Central memory CD8-positive, alpha-beta T cell (primary cell): ENCODE measurements around the gene MEIS3.
"Not testable (repeated sequence)": the region's sequence is repeated elsewhere in the genome, so short reads cannot be mapped to it uniquely, and the experiment has no call there.

ENCODE experiments used
- ATAC-seq: fragments of 150-1000 bp; cut with Tn5 transposase; replicated peaks from 2 replicates; pipeline ENCODE4 v1.10.0; 2022; ENCODE audit warnings: mild to moderate bottlenecking, moderate FRiP score, moderate number of reproducible peaks; ENCODE audit not compliant: poor library complexity, severe bottlenecking; ENCODE audit errors: extremely low read depth
- DNase-seq, 2 donors: peaks; one replicate each; pipeline ENCODE4 v3.0.0; 2021; ENCODE audit warnings: low spot score in 2 of 2
- H3K27ac Mint-ChIP-seq: one replicate; pipeline ENCODE4 v1.8.0; 2022; ENCODE audit warnings: low read depth, mild to moderate bottlenecking, moderate library complexity, mixed read lengths
- H3K27me3 Mint-ChIP-seq: one replicate; pipeline ENCODE4 v1.8.0; 2022; ENCODE audit warnings: mixed read lengths
- H3K36me3 Mint-ChIP-seq: one replicate; pipeline ENCODE4 v1.8.0; 2022; ENCODE audit warnings: mild to moderate bottlenecking, moderate library complexity, mixed read lengths; ENCODE audit not compliant: insufficient read depth
- H3K4me1 Mint-ChIP-seq: one replicate; pipeline ENCODE4 v1.8.0; 2022; ENCODE audit warnings: mixed read lengths
- H3K4me3 Mint-ChIP-seq: one replicate; pipeline ENCODE4 v1.8.0; 2022; ENCODE audit warnings: mild to moderate bottlenecking, moderate library complexity, mixed read lengths
- H3K9me3 Mint-ChIP-seq: one replicate; pipeline ENCODE4 v1.8.0; 2022; ENCODE audit warnings: mixed read lengths

Gene MEIS3

DNA sequence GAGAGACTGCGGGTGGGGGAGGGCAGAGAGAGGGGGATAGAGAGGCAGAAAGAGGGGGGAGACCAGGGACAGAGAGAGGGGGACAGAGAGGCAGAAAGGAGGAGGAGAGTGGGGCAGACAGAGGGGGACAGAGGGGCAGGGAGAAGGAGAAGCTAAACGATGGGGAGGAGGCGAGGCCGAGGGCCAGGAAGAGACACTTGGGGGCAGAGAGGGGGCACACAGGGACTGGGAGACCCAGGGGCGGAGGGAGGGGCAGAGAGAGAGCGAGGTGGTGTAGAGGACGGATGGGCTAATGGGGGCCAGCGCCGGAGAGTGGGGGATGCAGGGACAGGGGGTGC lies 666 bp downstream of the MEIS3 start:
- peaks cover 7% of the 10 kb centered on the region for H3K36me3 Mint-ChIP-seq
- ATAC-seq (no peak), DNase-seq (no peak)
- peaks cover 46% of the 10 kb centered on the region for H3K4me1 Mint-ChIP-seq
- peaks cover 94% of the 10 kb centered on the region for H3K27me3 Mint-ChIP-seq
- peak overlapping the region; percentile 23 for H3K4me3 Mint-ChIP-seq
- H3K9me3 Mint-ChIP-seq = no peaks in the 10 kb centered on the region
- no peak overlapping the region for H3K27ac Mint-ChIP-seq

GRCh38 chr19:47417746-47418691 lies 1.3 kb downstream of the MEIS3 start:
- Mint-ChIP-seq H3K9me3 (no peaks in the 10 kb centered on the region), H3K27ac (no peak overlapping the region), H3K4me1 (peaks cover 46% of the 10 kb centered on the region), H3K4me3 (peak overlapping the region; percentile 23), H3K27me3 (peaks cover 94% of the 10 kb centered on the region), H3K36me3 (peaks cover 7% of the 10 kb centered on the region)
- DNase-seq (no peak), ATAC-seq (peak; percentile 21)

DNA sequence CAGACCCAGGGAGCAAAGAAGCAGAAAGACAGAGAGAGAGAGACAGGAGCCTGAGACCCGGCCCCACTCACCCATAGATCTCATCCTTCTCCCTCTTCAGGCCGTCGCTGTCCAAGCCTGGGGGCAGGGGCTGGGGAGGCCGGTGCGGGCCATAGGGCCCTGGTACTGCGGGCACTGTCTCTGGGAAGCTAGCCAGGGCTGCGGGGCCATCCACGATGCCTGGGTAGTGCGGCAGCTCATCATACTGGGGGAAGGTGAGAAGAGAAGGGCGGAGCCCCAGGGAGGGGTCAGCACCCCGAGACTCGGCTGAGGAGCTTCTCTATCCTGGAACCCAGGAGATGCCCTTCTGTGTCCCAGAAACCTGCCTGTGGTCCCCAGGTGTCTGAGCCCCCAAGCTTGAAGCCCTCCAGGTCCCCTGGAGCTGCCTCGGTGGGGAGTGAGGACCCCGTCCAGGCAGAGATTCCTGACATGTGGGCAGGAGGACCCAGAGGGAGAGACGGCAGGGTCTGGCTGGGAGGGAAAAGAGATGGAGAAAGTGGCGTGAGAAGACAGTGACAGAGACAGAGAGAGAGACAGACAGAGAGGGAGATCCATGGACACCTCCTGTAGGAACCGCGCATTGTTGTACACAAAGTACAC lies 2.1 kb downstream of the MEIS3 start:
- peaks cover 87% of the 10 kb centered on the region for H3K27me3 Mint-ChIP-seq
- peaks cover 39% of the 10 kb centered on the region for H3K4me1 Mint-ChIP-seq
- peak overlapping the region; percentile 43 for H3K27ac Mint-ChIP-seq
- DNase-seq (no peak), ATAC-seq (no peak)
- peak overlapping the region; percentile 23 for H3K4me3 Mint-ChIP-seq
- peaks cover 7% of the 10 kb centered on the region for H3K36me3 Mint-ChIP-seq
- no peaks in the 10 kb centered on the region for H3K9me3 Mint-ChIP-seq

DNA sequence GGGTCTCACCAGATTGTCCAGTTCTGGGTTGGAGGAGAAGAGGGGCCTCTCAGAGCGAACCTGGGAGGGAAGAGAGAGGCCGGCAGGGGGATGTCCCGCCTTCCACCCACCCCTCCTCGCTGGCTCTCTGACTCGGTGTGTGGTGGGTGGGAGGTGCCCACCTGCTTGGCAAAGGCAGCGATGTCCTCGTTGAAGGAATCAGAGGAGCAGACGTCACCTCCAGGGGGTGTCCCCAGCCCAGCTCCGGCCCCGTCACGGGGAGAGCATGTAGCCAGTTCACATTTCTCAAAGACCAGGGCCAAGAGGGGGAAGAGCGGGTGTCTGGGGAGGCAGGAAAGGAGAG lies 2.7 kb downstream of the MEIS3 start:
- no peak for DNase-seq
- Mint-ChIP-seq H3K27me3 (peaks cover 81% of the 10 kb centered on the region), H3K27ac (peak overlapping the region; percentile 43), H3K9me3 (no peaks in the 10 kb centered on the region), H3K4me1 (peaks cover 34% of the 10 kb centered on the region), H3K36me3 (peaks cover 7% of the 10 kb centered on the region), H3K4me3 (no peak overlapping the region)
- ATAC-seq = no peak

GRCh38 chr19:47415953-47416642 lies 3.2 kb downstream of the MEIS3 start:
- Mint-ChIP-seq H3K36me3 (peaks cover 7% of the 10 kb centered on the region), H3K4me3 (no peak overlapping the region), H3K27ac (peak overlapping the region; percentile 43), H3K27me3 (peaks cover 76% of the 10 kb centered on the region), H3K4me1 (peaks cover 30% of the 10 kb centered on the region), H3K9me3 (no peaks in the 10 kb centered on the region)
- no peak for DNase-seq
- no peak for ATAC-seq

- DNase-seq = no peak
- Mint-ChIP-seq H3K36me3 (peaks cover 2% of the 10 kb centered on the region), H3K9me3 (no peaks in the 10 kb centered on the region), H3K4me3 (no peak overlapping the region), H3K4me1 (peaks cover 20% of the 10 kb centered on the region), H3K27ac (no peak overlapping the region), H3K27me3 (peaks cover 63% of the 10 kb centered on the region)
- no peak for ATAC-seq
Measured at GRCh38 chr19:47414469-47414868, 4.9 kb downstream of the MEIS3 start.

DNA sequence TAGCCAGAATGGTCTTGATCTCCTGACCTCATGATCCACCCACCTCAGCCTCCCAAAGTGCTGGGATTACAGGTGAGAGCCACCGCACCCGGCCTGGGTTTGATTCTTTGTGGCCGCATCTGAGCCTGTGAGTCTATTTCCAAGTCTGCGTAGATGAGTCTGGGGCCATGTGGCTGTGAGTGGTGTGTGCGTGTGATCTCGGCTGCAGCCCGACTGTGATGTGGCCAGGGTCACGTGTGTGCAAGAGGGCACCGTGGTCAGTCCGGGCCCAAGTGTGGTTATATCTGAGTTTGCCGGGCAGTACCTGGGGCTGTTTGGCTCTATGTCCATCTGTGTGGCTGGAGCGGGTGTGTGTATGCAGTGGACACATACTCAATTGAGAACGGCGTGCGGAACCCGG lies 5.4 kb downstream of the MEIS3 start:
- DNase-seq (no peak), ATAC-seq (no peak)
- peaks cover 67% of the 10 kb centered on the region for H3K27me3 Mint-ChIP-seq
- H3K4me1 Mint-ChIP-seq = peaks cover 20% of the 10 kb centered on the region
- peaks cover 2% of the 10 kb centered on the region for H3K36me3 Mint-ChIP-seq
- no peak overlapping the region for H3K27ac Mint-ChIP-seq
- no peaks in the 10 kb centered on the region for H3K9me3 Mint-ChIP-seq
- H3K4me3 Mint-ChIP-seq = no peak overlapping the region

DNA sequence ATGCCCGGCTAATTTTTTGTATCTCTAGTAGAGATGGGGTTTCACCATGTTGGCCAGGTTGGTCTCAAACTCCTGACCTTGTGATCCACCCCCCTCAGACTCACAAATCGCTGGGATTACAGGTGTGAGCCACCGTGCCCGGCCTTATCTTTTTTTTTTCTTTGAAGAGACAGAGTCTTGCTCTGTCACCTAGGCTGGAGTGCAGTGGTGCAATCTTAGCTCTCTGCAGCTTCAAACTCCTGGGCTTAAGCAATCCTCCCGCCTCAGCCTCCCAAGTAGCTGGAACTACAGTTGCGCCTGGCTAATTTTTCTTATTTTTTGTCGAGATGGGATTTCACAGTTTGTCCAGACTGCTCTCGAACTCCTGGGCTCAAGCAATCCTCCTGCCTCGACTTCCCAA lies 7.6 kb downstream of the MEIS3 start:
- not testable (repeated sequence) for H3K4me1 Mint-ChIP-seq, H3K27ac Mint-ChIP-seq, H3K36me3 Mint-ChIP-seq

GRCh38 chr19:47411101-47411500 lies 8.2 kb downstream of the MEIS3 start:
- H3K4me3 Mint-ChIP-seq = no peak overlapping the region

More for the DNA sequence above, 7.6 kb downstream of the MEIS3 start:
- H3K27me3 Mint-ChIP-seq = peaks cover 68% of the 10 kb centered on the region
- ATAC-seq, H3K4me3 Mint-ChIP-seq, DNase-seq, H3K9me3 Mint-ChIP-seq: not testable (repeated sequence)

DNA sequence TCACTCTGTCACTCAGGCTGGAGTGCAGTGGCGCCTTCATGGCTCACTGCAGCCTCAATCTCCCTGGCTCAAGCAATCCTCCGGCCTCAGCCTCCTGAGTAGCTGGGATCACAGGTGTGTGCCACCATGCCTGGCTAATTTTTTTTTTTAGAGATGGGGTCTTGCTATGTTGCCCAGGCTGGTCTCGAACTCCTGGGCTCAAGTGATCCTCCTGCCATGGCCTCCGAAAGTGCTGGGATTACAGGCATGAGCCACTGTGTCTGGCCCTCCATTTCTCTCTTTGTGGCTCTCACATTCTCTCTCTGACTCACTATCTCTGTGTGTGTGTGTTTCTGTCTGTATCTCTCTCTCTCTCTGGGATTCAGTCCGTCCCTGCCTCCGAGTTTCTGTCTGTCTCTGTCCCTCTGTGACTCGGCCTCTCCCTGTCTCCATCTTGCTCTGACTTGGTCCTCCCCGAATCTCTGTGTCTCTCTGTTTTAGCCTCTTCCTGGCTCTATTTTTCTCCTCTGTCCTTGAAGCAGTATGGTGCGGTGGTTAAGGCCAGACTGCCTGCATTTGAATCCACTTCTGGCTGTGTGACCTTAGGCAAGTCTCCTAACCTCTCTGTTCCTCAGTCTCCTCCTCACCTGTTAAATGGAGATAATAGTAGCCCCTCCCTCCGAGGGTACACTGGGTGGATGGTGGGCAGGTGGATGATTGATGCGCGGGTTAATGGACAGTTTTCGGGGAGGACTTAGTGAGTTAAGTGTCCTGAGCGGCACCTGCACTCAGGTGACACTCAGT lies 11.0 kb downstream of the MEIS3 start:
- Mint-ChIP-seq H3K27ac (no peak overlapping the region), H3K36me3 (peaks cover 2% of the 10 kb centered on the region), H3K4me1 (no peaks in the 10 kb centered on the region), H3K4me3 (no peak overlapping the region), H3K27me3 (peaks cover 68% of the 10 kb centered on the region), H3K9me3 (no peaks in the 10 kb centered on the region)
- DNase-seq (no peak), ATAC-seq (no peak)

More at GRCh38 chr19:47411101-47411500, 8.2 kb downstream of the MEIS3 start:
- Mint-ChIP-seq H3K27ac (no peak overlapping the region), H3K27me3 (peaks cover 68% of the 10 kb centered on the region), H3K36me3 (peaks cover 2% of the 10 kb centered on the region), H3K4me1 (no peaks in the 10 kb centered on the region), H3K9me3 (no peaks in the 10 kb centered on the region)
- ATAC-seq (no peak), DNase-seq (no peak)

GRCh38 chr19:47407417-47407774 lies 11.9 kb downstream of the MEIS3 start:
- no peaks in the 10 kb centered on the region for H3K4me1 Mint-ChIP-seq
- H3K4me3 Mint-ChIP-seq = no peak overlapping the region
- H3K27me3 Mint-ChIP-seq = peaks cover 72% of the 10 kb centered on the region
- DNase-seq (no peak), ATAC-seq (no peak)
- peaks cover 2% of the 10 kb centered on the region for H3K36me3 Mint-ChIP-seq
- no peak overlapping the region for H3K27ac Mint-ChIP-seq
- no peaks in the 10 kb centered on the region for H3K9me3 Mint-ChIP-seq

- DNase-seq = no peak
- Mint-ChIP-seq H3K27me3 (peaks cover 72% of the 10 kb centered on the region), H3K4me1 (no peaks in the 10 kb centered on the region), H3K36me3 (peaks cover 2% of the 10 kb centered on the region), H3K4me3 (no peak overlapping the region), H3K9me3 (no peaks in the 10 kb centered on the region), H3K27ac (no peak overlapping the region)
- ATAC-seq = no peak
Measured at GRCh38 chr19:47406711-47407416, 12.5 kb downstream of the MEIS3 start.
